Fibroblast of lung (primary cell): ENCODE measurements around the gene GJA10.

Experiments
- EZH2 ChIP-seq: IDR thresholded peaks from 2 replicates; pipeline ENCODE4 v1.5.1; 2012; ENCODE audit warnings: low read length, control low read depth, mild to moderate bottlenecking; ENCODE audit errors: missing control alignments
- TF ChIP-seq, protein P1 (sequence below), 2 donors: IDR thresholded peaks in 1 of 2; conservative IDR thresholded peaks in 1 of 2; 1 replicate in 1 of 2; 2 replicates in 1 of 2; pipeline ENCODE4 v1.5.1; 2011 to 2012; ENCODE audit warnings: low read length in 2 of 2, control low read depth in 1 of 2, inconsistent platforms in 1 of 2, low read depth in 1 of 2, mild to moderate bottlenecking in 1 of 2

DNA sequence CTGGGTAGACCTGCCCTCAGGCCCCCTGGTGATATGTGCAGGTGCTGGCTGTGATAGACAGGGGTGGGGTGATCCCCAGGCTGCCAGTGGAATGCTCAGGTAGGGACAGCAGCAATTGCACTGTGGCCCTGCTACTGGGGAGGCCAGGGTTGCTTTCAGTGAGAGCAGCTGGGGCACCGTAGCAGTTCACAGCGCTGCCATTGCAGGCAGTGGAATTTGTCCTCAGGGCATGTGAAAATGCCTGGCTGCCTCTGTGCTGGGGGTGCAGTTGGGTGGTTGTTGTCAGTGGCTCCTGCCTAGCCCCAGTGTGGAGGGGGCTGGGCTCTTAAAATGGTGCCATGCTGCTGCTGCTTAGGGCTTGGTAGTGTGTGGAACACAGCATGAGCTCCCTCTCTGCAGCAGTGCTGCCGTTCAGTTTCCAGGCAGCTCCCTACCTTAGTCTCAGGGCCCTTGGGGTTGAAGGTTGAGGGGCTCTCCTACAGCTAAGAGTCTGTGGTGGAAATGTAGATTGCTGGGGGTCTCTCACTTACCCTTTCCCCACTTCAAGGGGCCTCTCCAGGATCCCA lies 23.6 kb downstream of the GJA10 start:
- TF ChIP-seq, protein P1, sequence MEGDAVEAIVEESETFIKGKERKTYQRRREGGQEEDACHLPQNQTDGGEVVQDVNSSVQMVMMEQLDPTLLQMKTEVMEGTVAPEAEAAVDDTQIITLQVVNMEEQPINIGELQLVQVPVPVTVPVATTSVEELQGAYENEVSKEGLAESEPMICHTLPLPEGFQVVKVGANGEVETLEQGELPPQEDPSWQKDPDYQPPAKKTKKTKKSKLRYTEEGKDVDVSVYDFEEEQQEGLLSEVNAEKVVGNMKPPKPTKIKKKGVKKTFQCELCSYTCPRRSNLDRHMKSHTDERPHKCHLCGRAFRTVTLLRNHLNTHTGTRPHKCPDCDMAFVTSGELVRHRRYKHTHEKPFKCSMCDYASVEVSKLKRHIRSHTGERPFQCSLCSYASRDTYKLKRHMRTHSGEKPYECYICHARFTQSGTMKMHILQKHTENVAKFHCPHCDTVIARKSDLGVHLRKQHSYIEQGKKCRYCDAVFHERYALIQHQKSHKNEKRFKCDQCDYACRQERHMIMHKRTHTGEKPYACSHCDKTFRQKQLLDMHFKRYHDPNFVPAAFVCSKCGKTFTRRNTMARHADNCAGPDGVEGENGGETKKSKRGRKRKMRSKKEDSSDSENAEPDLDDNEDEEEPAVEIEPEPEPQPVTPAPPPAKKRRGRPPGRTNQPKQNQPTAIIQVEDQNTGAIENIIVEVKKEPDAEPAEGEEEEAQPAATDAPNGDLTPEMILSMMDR (conservative IDR thresholded peaks at IDR 0.05 in 1 of 2, IDR thresholded peaks at IDR 0.05 in 1 of 2; ENCODE audit: low read depth in 1 of 2, low read length in 2 of 2) = no peak
- TF ChIP-seq EZH2 = no peak
